Thyroid gland (tissue), 4 donors: ENCODE measurements around the gene DNAL4. TPM values are rescaled to one million over a fixed set of nuclear protein-coding genes. Genes with fewer than 3 reads are reported as not detected.

ENCODE experiments used
- DNase-seq, 2 donors: peaks; one replicate each; pipeline ENCODE4 v3.0.0-alpha.2; 2019
- H3K27ac ChIP-seq, 3 donors: fragments of 200-600 bp; sonication (generic); 1 replicate in 2 of 3; 2 replicates in 1 of 3; pipeline ENCODE4 v1.5.1; 2016 to 2019; ENCODE audit warnings: mild to moderate bottlenecking in 1 of 3, moderate library complexity in 1 of 3
- H3K27me3 ChIP-seq: fragments of 200-600 bp; sonication (generic); one replicate; pipeline ENCODE4 v1.5.1; 2019
- H3K36me3 ChIP-seq, 2 donors: fragments of 200-600 bp; sonication (generic); one replicate each; pipeline ENCODE4 v1.5.1; 2016 to 2019
- H3K4me1 ChIP-seq, 2 donors: fragments of 200-600 bp; sonication (generic); one replicate each; pipeline ENCODE4 v1.5.1; 2017 to 2019
- H3K4me3 ChIP-seq, 3 donors: fragments of 200-600 bp; sonication (generic); replicated peaks in 1 of 3; 1 replicate in 2 of 3; 2 replicates in 1 of 3; pipeline ENCODE4 v1.5.1; 2016; ENCODE audit warnings: mild to moderate bottlenecking in 1 of 3
- H3K9me3 ChIP-seq: fragments of 200-600 bp; sonication (generic); one replicate; pipeline ENCODE4 v1.5.1; 2017
- CTCF ChIP-seq, 6 experiments: fragments of 200-600 bp in 3 of 6; fragments of 450-650 bp in 3 of 6; sonication (generic) in 3 of 6; IDR thresholded peaks; one replicate each; pipeline ENCODE4 v1.5.1; 2016 to 2019; ENCODE audit warnings: antibody characterized with exemption in 6 of 6, mild to moderate bottlenecking in 2 of 6, inconsistent platforms in 1 of 6, moderate library complexity in 1 of 6
- POLR2A ChIP-seq, 2 donors: fragments of 450-650 bp; IDR thresholded peaks; one replicate each; pipeline ENCODE4 v1.6.1; 2017; ENCODE audit warnings: antibody characterized with exemption in 2 of 2, mild to moderate bottlenecking in 2 of 2, moderate library complexity in 1 of 2
- WGBS, 2 donors: methylation state at CpG; one replicate each; pipeline ENCODE4 v1.1.5; 2017; 5-methylcytosine and 5-hydroxymethylcytosine counted together
- intact Hi-C: fragments of 100-400 bp; cut with DNase I; formaldehyde crosslinking; loops from one replicate; pipeline ENCODE4 v1.15.1; 2023
- total RNA-seq, 4 donors: library from RNA; depleted of rRNA; stranded (reverse); fragments of >200 nt; gene quantifications; one replicate each; pipeline ENCODE4 v1.2.3, GENCODE V29; 2016

The DNAL4 gene
- total RNA-seq, 4 donors from 2014 or later: 30.9 to 50.0 (median 37.9) TPM

GRCh38 chr22:38748487-38749136 lies 45.3 kb downstream of the DNAL4 start:
- peaks cover under 1 to 13% of the 10 kb centered on the region in 2 donors for H3K4me1 ChIP-seq
- TF ChIP-seq CTCF (IDR thresholded peaks at IDR 0.05) (no peak), POLR2A (IDR thresholded peaks at IDR 0.05) (no peak)
- no peak for DNase-seq
- intact Hi-C loops: no loop called here
- WGBS, 2 donors: 85 to 88% methylated on average over 14 of the region's 14 CpGs
- no peaks in the 10 kb centered on the region for H3K9me3 ChIP-seq
- H3K36me3 ChIP-seq: peaks cover 78% of the 10 kb centered on the region in 2 donors
- no peaks in the 10 kb centered on the region for H3K27me3 ChIP-seq
- no peak overlapping the region for H3K4me3 ChIP-seq
- H3K27ac ChIP-seq: no peak overlapping the region

GRCh38 chr22:38745676-38746460 lies 48.1 kb downstream of the DNAL4 start:
- no peak for TF ChIP-seq POLR2A (IDR thresholded peaks at IDR 0.05)
- TF ChIP-seq CTCF (IDR thresholded peaks at IDR 0.05): no peak
- H3K36me3 ChIP-seq: peaks cover 85 to 91% of the 10 kb centered on the region in 2 donors
- peaks cover 0 to 1% of the 10 kb centered on the region in 2 donors for H3K4me1 ChIP-seq
- H3K4me3 ChIP-seq: no peak overlapping the region
- DNase-seq: no peak
- WGBS, 2 donors: 93 to 96% methylated on average over 10 to 14 of the region's 14 CpGs
- intact Hi-C loops: no loop called here
- no peaks in the 10 kb centered on the region for H3K9me3 ChIP-seq
- no peak overlapping the region for H3K27ac ChIP-seq
- H3K27me3 ChIP-seq: no peaks in the 10 kb centered on the region

- Histone ChIP-seq H3K4me3 (no peak overlapping the region), H3K9me3 (no peaks in the 10 kb centered on the region), H3K4me1 (no peaks in the 10 kb centered on the region), H3K27ac (no peak overlapping the region), H3K36me3 (peaks cover 85 to 91% of the 10 kb centered on the region in 2 donors), H3K27me3 (no peaks in the 10 kb centered on the region)
- TF ChIP-seq POLR2A (IDR thresholded peaks at IDR 0.05) (no peak), CTCF (IDR thresholded peaks at IDR 0.05) (no peak)
- intact Hi-C loops: no loop called here
- WGBS, 2 donors: 90 to 93% methylated on average over 5 to 6 of the region's 6 CpGs
- no peak for DNase-seq
These were observed 49.0 kb downstream of the DNAL4 start for GRCh38 chr22:38744981-38745380.

- peaks cover 85 to 96% of the 10 kb centered on the region in 2 donors for H3K36me3 ChIP-seq
- H3K4me3 ChIP-seq: no peak overlapping the region
- TF ChIP-seq POLR2A (IDR thresholded peaks at IDR 0.05): no peak
- no peak for DNase-seq
- no peaks in the 10 kb centered on the region for H3K4me1 ChIP-seq
- no peaks in the 10 kb centered on the region for H3K27me3 ChIP-seq
- 93 to 94% methylated on average over 23 to 25 of the region's 25 CpGs for WGBS, 2 donors
- intact Hi-C loops: no loop called here
- no peak overlapping the region for H3K27ac ChIP-seq
- H3K9me3 ChIP-seq: no peaks in the 10 kb centered on the region
These were observed 51.6 kb downstream of the DNAL4 start for GRCh38 chr22:38742176-38742942.

- no peak overlapping the region for H3K27ac ChIP-seq
- 96 to 100% methylated on average over 8 to 10 of the region's 10 CpGs for WGBS, 2 donors
- no peaks in the 10 kb centered on the region for H3K9me3 ChIP-seq
- no peaks in the 10 kb centered on the region for H3K4me1 ChIP-seq
- DNase-seq: no peak
- no peak overlapping the region for H3K4me3 ChIP-seq
- H3K36me3 ChIP-seq: peaks cover 90 to 93% of the 10 kb centered on the region in 2 donors
- no peak for TF ChIP-seq CTCF (IDR thresholded peaks at IDR 0.05)
- no peak for TF ChIP-seq POLR2A (IDR thresholded peaks at IDR 0.05)
- no peaks in the 10 kb centered on the region for H3K27me3 ChIP-seq
- intact Hi-C loops: no loop called here
These were observed 52.4 kb downstream of the DNAL4 start for GRCh38 chr22:38741576-38741975.
